Keratinocyte (primary cell): Measurements from ENCODE around the gene LMO7. TPM values are rescaled to one million over a fixed set of nuclear protein-coding genes. Genes with fewer than 3 reads are reported as not detected.

Experiments used
- DNase-seq: peaks from one replicate; pipeline ENCODE4 v3.0.0-alpha.2; 2011; ENCODE audit warnings: low read depth, missing footprints, low spot score
- FAIRE-seq: peaks from 2 replicates; lab custom pipeline; 2011; peaks lifted over from hg19 to GRCh38; lab: Jason Lieb, UNC
- H2AFZ ChIP-seq: 2 replicates; pipeline ENCODE4 v1.6.0; 2012; ENCODE audit warnings: low read length, control low read depth, inconsistent platforms; ENCODE audit not compliant: control insufficient read depth
- H3K27ac ChIP-seq: 2 replicates; pipeline ENCODE4 v1.5.1; 2011; ENCODE audit warnings: low read length; ENCODE audit not compliant: control insufficient read depth, insufficient read depth
- H3K27me3 ChIP-seq: 3 replicates; pipeline ENCODE4 v1.6.0; 2011; ENCODE audit warnings: low read length; ENCODE audit not compliant: control insufficient read depth, insufficient read depth; ENCODE audit errors: extremely low read depth
- H3K36me3 ChIP-seq, 2 experiments: 2 replicates in 1 of 2; 3 replicates in 1 of 2; pipeline ENCODE4 v1.5.1; 2011; ENCODE audit warnings: low read length in 2 of 2, mild to moderate bottlenecking in 1 of 2; ENCODE audit not compliant: control insufficient read depth in 2 of 2, insufficient read depth in 2 of 2; ENCODE audit errors: extremely low read depth in 1 of 2
- H3K4me1 ChIP-seq: 3 replicates; pipeline ENCODE4 v1.5.1; 2011; ENCODE audit warnings: low read length; ENCODE audit not compliant: control insufficient read depth, insufficient read depth; ENCODE audit errors: extremely low read depth
- H3K4me2 ChIP-seq: 3 replicates; pipeline ENCODE4 v1.6.0; 2011; ENCODE audit warnings: low read depth, low read length; ENCODE audit not compliant: control insufficient read depth, insufficient read depth; ENCODE audit errors: extremely low read depth
- H3K4me3 ChIP-seq, 3 experiments: fragments of 200-600 bp in 1 of 3; sonication (generic) in 1 of 3; 2 replicates in 2 of 3; 3 replicates in 1 of 3; pipeline ENCODE4 v1.5.1; 2011 to 2016; ENCODE audit warnings: low read length in 3 of 3, mild to moderate bottlenecking in 3 of 3, control low read depth in 2 of 3, inconsistent platforms in 1 of 3, low read depth in 1 of 3, mixed read lengths in 1 of 3, mixed run types in 1 of 3, moderate library complexity in 1 of 3; ENCODE audit not compliant: control insufficient read depth in 2 of 3, insufficient read depth in 2 of 3; ENCODE audit errors: extremely low read depth in 1 of 3
- H3K79me2 ChIP-seq: 2 replicates; pipeline ENCODE4 v1.6.0; 2012; ENCODE audit warnings: low read length; ENCODE audit not compliant: control insufficient read depth, insufficient read depth
- H3K9ac ChIP-seq: 3 replicates; pipeline ENCODE4 v1.6.0; 2011; ENCODE audit warnings: low read length; ENCODE audit not compliant: control insufficient read depth, insufficient read depth; ENCODE audit errors: extremely low read depth
- H3K9me1 ChIP-seq: 3 replicates; pipeline ENCODE4 v1.6.0; 2011; ENCODE audit warnings: low read length; ENCODE audit not compliant: control insufficient read depth, insufficient read depth; ENCODE audit errors: extremely low read depth
- H3K9me3 ChIP-seq: 2 replicates; pipeline ENCODE4 v1.5.1; 2012; ENCODE audit warnings: low read depth, low read length; ENCODE audit not compliant: control insufficient read depth
- H4K20me1 ChIP-seq: 3 replicates; pipeline ENCODE4 v1.6.0; 2011; ENCODE audit warnings: low read length; ENCODE audit not compliant: control insufficient read depth, insufficient read depth; ENCODE audit errors: extremely low read depth
- CTCF ChIP-seq, 3 experiments: IDR thresholded peaks in 1 of 3; conservative IDR thresholded peaks in 1 of 3; optimal IDR thresholded peaks in 1 of 3; 2 replicates in 2 of 3; 3 replicates in 1 of 3; pipeline versions ENCODE3 to v1.5.1; 2011; ENCODE audit warnings: low read length in 3 of 3, mild to moderate bottlenecking in 3 of 3, moderate library complexity in 2 of 3, control low read depth in 1 of 3, inconsistent platforms in 1 of 3; ENCODE audit not compliant: insufficient read depth in 2 of 3; ENCODE audit errors: extremely low read depth in 1 of 3
- EZH2 ChIP-seq: IDR thresholded peaks from one replicate; pipeline ENCODE4 v1.6.1; 2012; ENCODE audit warnings: inconsistent platforms, mild to moderate bottlenecking, low read length, moderate library complexity
- dilution Hi-C: fragments of 300-500 bp; cut with MboI; formaldehyde crosslinking; loops from one replicate; pipeline ENCODE4 v1.7.0; 2020; ENCODE audit warnings: low sequenced_read_pairs; ENCODE audit not compliant: extremely low pct_ligation_motif_present
- polyA plus RNA-seq, 5 experiments: library from polyadenylated mRNA; depleted of rRNA in 3 of 5; stranded (reverse) in 3 of 5; stranded (forward) in 1 of 5; unstranded in 1 of 5; fragments of >200 nt; gene quantifications; 1 replicate in 1 of 5; 2 replicates in 3 of 5; 3 replicates in 1 of 5; pipeline versions ENCODE4 v1.2.1 to v1.2.3, GENCODE V29; 2011 to 2012; ENCODE audit warnings: missing spikeins in 2 of 5, low read depth in 1 of 5, low replicate concordance in 1 of 5

Gene LMO7
- polyA plus RNA-seq, 1 donor (not counting 4 experiments of a cell fraction or from before 2014, with no cell fraction given): 8.9 TPM

- dilution Hi-C loops: no loop called here
- H3K27me3 ChIP-seq: no peaks in the 10 kb centered on the region
- H3K4me1 ChIP-seq: no peaks in the 10 kb centered on the region
- no peak for DNase-seq
- no peak overlapping the region for H3K9ac ChIP-seq
- no peaks in the 10 kb centered on the region for H3K79me2 ChIP-seq
- TF ChIP-seq CTCF (optimal IDR thresholded peaks at IDR 0.05 in 1 of 3, IDR thresholded peaks at IDR 0.05 in 1 of 3, conservative IDR thresholded peaks at IDR 0.05 in 1 of 3; ENCODE audit: extremely low read depth in 1 of 3, insufficient read depth in 2 of 3, low read length in 3 of 3) (no peak), EZH2 (no peak)
- no peaks in the 10 kb centered on the region for H3K36me3 ChIP-seq
- H3K4me3 ChIP-seq: no peak overlapping the region
- H4K20me1 ChIP-seq: no peaks in the 10 kb centered on the region
- H2AFZ ChIP-seq: no peak overlapping the region
- H3K9me3 ChIP-seq: no peaks in the 10 kb centered on the region
- no peak overlapping the region for H3K4me2 ChIP-seq
- H3K9me1 ChIP-seq: no peaks in the 10 kb centered on the region
- no peak overlapping the region for H3K27ac ChIP-seq
- FAIRE-seq: no peak
Measured at GRCh38 chr13:75818179-75818967, 182.2 kb downstream of the LMO7 start.

GRCh38 chr13:75818968-75819225 lies 182.8 kb downstream of the LMO7 start:
- dilution Hi-C loops: no loop called here
- H4K20me1 ChIP-seq: no peaks in the 10 kb centered on the region

More at GRCh38 chr13:75818968-75819225, 182.8 kb downstream of the LMO7 start:
- Histone ChIP-seq H3K9me1 (no peaks in the 10 kb centered on the region), H3K36me3 (peaks cover 0 to 2% of the 10 kb centered on the region in 2 experiments), H3K9me3 (no peaks in the 10 kb centered on the region), H3K4me3 (no peak overlapping the region), H3K4me1 (no peaks in the 10 kb centered on the region), H3K9ac (no peak overlapping the region), H3K27me3 (no peaks in the 10 kb centered on the region), H2AFZ (no peak overlapping the region), H3K27ac (no peak overlapping the region), H3K4me2 (no peak overlapping the region), H3K79me2 (no peaks in the 10 kb centered on the region)
- DNase-seq (no peak), FAIRE-seq (no peak)
- TF ChIP-seq CTCF (optimal IDR thresholded peaks at IDR 0.05 in 1 of 3, IDR thresholded peaks at IDR 0.05 in 1 of 3, conservative IDR thresholded peaks at IDR 0.05 in 1 of 3; ENCODE audit: extremely low read depth in 1 of 3, insufficient read depth in 2 of 3, low read length in 3 of 3): no peak
- no peak for TF ChIP-seq EZH2
